ENCODE data around the gene LMBR1.

DNA sequence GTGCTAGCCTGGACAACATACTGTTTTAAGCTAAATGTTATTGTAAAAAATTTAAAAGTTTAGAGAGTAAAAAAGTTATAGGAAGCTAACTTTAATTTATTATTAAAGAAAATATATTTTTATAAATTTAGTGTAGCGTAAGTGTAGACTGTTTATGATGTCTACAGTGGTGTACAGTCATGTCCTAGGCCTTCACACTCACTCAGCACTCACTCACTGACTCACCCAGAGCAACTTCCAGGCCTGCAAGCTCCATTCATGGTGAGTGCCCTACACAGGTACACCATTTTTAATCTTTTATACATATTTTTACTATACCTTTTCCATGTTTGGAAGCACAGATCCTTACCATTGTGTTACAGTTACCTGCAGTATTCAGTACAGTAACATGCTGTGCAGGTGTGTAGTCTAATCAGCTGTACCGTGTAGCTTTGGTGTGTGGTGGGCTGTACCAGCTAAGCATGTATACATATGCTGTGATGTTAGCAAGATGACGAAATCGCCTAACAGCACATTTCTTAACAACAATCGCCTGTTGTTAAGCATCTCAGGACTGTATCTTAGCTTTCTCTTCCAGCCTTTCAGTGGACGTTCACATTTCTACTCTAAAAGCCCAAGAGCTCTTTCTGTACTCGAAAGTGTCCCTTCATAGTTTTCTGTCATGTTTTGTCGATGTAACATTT lies 240.0 kb downstream of the LMBR1 start:
- no peak for TF ChIP-seq POLR2A (IDR thresholded peaks at IDR 0.05)
- no peak for TF ChIP-seq POLR2AphosphoS5 (IDR thresholded peaks at IDR 0.05)
- TF ChIP-seq, protein P1, sequence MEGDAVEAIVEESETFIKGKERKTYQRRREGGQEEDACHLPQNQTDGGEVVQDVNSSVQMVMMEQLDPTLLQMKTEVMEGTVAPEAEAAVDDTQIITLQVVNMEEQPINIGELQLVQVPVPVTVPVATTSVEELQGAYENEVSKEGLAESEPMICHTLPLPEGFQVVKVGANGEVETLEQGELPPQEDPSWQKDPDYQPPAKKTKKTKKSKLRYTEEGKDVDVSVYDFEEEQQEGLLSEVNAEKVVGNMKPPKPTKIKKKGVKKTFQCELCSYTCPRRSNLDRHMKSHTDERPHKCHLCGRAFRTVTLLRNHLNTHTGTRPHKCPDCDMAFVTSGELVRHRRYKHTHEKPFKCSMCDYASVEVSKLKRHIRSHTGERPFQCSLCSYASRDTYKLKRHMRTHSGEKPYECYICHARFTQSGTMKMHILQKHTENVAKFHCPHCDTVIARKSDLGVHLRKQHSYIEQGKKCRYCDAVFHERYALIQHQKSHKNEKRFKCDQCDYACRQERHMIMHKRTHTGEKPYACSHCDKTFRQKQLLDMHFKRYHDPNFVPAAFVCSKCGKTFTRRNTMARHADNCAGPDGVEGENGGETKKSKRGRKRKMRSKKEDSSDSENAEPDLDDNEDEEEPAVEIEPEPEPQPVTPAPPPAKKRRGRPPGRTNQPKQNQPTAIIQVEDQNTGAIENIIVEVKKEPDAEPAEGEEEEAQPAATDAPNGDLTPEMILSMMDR (IDR thresholded peaks at IDR 0.05) = no peak

Measured in gastroesophageal sphincter (tissue), 3 donors.